ENCODE data around the gene CASTOR1.

Gene CASTOR1

DNA sequence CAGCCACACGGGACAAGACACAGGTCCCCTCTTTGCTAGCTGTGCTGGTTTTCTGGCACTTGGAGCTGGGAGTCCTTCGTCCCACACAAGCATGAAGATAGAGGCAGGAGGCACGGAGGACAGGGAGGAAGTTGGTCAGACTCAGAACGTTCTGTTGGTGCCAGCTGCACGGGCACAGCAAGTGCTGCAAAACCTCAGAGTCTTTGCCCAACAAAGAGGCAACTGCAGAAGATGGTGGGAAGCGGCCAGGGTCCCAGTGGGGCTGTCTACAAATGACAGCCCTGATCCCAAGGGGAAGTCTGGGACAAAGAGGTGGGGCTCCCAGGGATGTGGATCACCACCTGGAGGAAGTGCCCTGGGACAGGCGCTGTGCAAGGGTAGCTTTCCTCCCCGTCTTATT lies 13.3 kb downstream of the CASTOR1 start:
- Histone ChIP-seq H3K4me1 (ENCODE audit: control insufficient read depth, insufficient read depth, low read length) (no peaks in the 10 kb centered on the region), H3K9me3 (ENCODE audit: control insufficient read depth, insufficient read depth, low read length) (no peaks in the 10 kb centered on the region), H3K9ac (ENCODE audit: low read depth, low read length) (no peak overlapping the region), H3K27me3 (ENCODE audit: control insufficient read depth, insufficient read depth, low read length) (no peaks in the 10 kb centered on the region), H3K4me3 (ENCODE audit: low read depth, low read length) (no peak overlapping the region), H3K36me3 (ENCODE audit: control insufficient read depth, insufficient read depth, low read length) (no peaks in the 10 kb centered on the region)

DNA sequence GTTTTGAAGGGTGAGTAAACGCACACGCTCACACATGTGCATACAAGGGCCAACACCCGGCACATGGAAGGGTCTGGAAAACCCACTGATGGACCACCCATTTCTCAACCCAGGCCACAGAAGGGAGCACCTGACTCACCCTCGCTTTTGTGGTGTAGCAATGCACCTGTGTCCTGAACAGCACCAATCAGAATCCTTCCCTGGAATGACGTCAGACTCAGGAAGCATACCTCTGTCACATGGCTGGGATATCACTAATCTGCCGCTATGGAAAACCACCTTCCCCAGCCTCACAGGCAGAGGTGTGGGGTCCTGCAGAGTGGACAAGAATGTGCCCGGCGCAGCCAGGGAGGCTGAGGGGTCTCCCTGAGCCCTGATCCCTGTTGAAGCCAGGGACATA lies 13.7 kb downstream of the CASTOR1 start:
- Histone ChIP-seq H3K36me3 (ENCODE audit: control insufficient read depth, insufficient read depth, low read length) (no peaks in the 10 kb centered on the region), H3K4me1 (ENCODE audit: control insufficient read depth, insufficient read depth, low read length) (no peaks in the 10 kb centered on the region), H3K27me3 (ENCODE audit: control insufficient read depth, insufficient read depth, low read length) (no peaks in the 10 kb centered on the region), H3K9me3 (ENCODE audit: control insufficient read depth, insufficient read depth, low read length) (no peaks in the 10 kb centered on the region), H3K9ac (ENCODE audit: low read depth, low read length) (no peak overlapping the region), H3K4me3 (ENCODE audit: low read depth, low read length) (no peak overlapping the region)

DNA sequence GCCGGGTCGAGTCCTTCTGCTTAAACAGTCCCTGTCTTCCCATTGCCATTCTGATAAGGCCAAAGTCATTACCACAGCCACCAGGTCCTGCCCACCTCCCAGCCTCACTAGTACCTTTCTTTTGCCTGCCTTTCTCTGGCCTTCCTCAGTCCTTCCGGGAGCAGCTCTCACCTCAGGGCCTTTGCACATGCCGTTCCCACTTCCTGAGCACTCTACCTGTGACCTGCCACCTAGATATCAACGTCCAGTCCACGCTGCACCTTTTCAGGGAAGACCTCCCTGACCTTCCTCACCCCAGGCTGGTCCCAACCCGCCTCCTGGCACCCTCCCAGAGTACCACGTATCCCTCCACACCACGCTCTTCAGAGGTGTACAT lies 14.9 kb downstream of the CASTOR1 start:
- Histone ChIP-seq H3K9me3 (ENCODE audit: control insufficient read depth, insufficient read depth, low read length) (no peaks in the 10 kb centered on the region), H3K36me3 (ENCODE audit: control insufficient read depth, insufficient read depth, low read length) (no peaks in the 10 kb centered on the region), H3K4me1 (ENCODE audit: control insufficient read depth, insufficient read depth, low read length) (no peaks in the 10 kb centered on the region), H3K4me3 (ENCODE audit: low read depth, low read length) (no peak overlapping the region), H3K9ac (ENCODE audit: low read depth, low read length) (no peak overlapping the region), H3K27me3 (ENCODE audit: control insufficient read depth, insufficient read depth, low read length) (no peaks in the 10 kb centered on the region)

GRCh38 chr22:30273711-30274436 lies 15.4 kb downstream of the CASTOR1 start:
- Histone ChIP-seq H3K9me3 (ENCODE audit: control insufficient read depth, insufficient read depth, low read length) (no peaks in the 10 kb centered on the region), H3K36me3 (ENCODE audit: control insufficient read depth, insufficient read depth, low read length) (no peaks in the 10 kb centered on the region), H3K4me1 (ENCODE audit: control insufficient read depth, insufficient read depth, low read length) (no peaks in the 10 kb centered on the region), H3K4me3 (ENCODE audit: low read depth, low read length) (no peak overlapping the region), H3K9ac (ENCODE audit: low read depth, low read length) (no peak overlapping the region), H3K27me3 (ENCODE audit: control insufficient read depth, insufficient read depth, low read length) (no peaks in the 10 kb centered on the region)

DNA sequence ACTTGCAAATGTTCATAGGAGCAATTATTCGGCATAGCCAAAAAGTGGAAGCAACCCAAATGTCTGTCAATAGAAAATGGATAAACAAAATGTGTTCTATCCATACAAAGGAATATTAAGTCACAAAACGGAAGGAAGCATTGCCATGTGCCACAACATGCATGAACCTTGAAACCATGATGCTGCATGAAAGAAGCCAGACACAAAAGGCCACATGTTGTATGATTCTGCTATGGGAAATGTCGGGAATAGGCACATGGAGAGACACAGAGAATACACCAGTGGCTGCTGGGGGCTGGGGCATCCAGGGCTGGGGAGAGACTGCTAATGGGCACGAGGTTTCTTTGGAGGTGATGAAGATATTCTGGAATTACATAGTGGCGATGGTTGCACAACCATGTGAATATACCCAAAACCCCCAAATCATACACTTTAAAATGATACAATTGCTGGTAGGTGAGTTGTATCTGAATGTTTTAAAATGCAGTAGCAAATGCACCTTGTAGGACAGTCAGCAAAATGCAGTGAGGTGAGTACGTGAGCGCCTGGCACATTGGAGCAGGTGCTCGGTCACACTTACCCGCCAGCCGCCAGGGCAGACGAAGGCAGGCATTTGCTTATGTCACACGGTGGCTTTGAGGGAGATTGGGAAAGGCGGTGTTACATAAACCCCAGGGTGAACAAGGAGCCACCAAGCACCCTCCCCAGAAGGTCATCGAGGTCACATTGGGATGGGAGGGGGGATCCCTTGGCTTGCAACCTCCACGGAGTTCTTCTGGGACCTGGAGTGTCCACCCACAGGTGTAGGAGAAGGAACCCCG lies 16.3 kb downstream of the CASTOR1 start:
- Histone ChIP-seq H3K4me1 (ENCODE audit: control insufficient read depth, insufficient read depth, low read length) (no peaks in the 10 kb centered on the region), H3K4me3 (ENCODE audit: low read depth, low read length) (no peak overlapping the region), H3K9ac (ENCODE audit: low read depth, low read length) (no peak overlapping the region), H3K27me3 (ENCODE audit: control insufficient read depth, insufficient read depth, low read length) (no peaks in the 10 kb centered on the region), H3K9me3 (ENCODE audit: control insufficient read depth, insufficient read depth, low read length) (no peaks in the 10 kb centered on the region), H3K36me3 (ENCODE audit: control insufficient read depth, insufficient read depth, low read length) (no peaks in the 10 kb centered on the region)

DNA sequence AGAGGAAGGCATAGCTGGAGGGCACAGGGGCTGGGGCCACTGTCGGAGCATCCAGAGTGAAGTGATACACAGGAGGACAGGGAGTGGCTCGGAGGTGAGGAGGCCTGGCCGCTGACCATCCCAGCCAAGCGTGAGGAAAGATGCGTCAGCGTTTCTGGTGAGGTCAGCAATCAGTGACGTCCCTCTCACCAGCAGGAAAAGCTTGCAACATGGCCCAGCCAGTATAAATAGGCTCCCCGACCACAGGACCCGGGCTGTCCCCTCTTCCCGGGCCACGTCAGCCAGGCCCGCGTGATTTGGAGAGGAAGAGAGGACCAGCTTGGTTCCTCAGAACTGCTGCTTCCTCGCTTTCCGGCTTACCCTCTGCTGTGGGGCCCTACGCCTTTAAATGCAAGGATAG lies 18.5 kb downstream of the CASTOR1 start:
- Histone ChIP-seq H3K36me3 (ENCODE audit: control insufficient read depth, insufficient read depth, low read length) (no peaks in the 10 kb centered on the region), H3K27me3 (ENCODE audit: control insufficient read depth, insufficient read depth, low read length) (no peaks in the 10 kb centered on the region), H3K9ac (ENCODE audit: low read depth, low read length) (no peak overlapping the region), H3K4me1 (ENCODE audit: control insufficient read depth, insufficient read depth, low read length) (no peaks in the 10 kb centered on the region), H3K4me3 (ENCODE audit: low read depth, low read length) (no peak overlapping the region), H3K9me3 (ENCODE audit: control insufficient read depth, insufficient read depth, low read length) (no peaks in the 10 kb centered on the region)

DNA sequence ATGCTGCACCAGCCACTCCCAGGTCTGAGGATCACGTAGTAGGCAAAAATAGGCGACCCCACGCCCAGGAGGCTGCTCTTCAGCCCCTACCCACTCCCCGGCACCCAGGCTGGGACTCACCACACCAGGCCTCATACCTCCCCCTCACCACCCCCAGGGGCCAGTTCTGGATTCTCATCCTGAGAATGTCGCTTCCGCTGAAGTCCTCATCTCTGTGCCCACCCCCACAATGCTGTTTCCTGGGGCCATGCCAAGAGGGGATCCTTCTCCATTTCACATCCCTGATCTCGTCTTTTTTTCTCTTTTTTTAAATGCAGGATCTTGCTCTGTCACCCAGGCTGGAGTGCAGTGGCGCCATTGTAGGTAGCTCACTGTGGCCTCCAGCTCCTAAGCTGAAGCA lies 21.0 kb downstream of the CASTOR1 start:
- Histone ChIP-seq H3K36me3 (ENCODE audit: control insufficient read depth, insufficient read depth, low read length) (no peaks in the 10 kb centered on the region), H3K9ac (ENCODE audit: low read depth, low read length) (no peak overlapping the region), H3K4me1 (ENCODE audit: control insufficient read depth, insufficient read depth, low read length) (no peaks in the 10 kb centered on the region), H3K4me3 (ENCODE audit: low read depth, low read length) (no peak overlapping the region), H3K9me3 (ENCODE audit: control insufficient read depth, insufficient read depth, low read length) (no peaks in the 10 kb centered on the region), H3K27me3 (ENCODE audit: control insufficient read depth, insufficient read depth, low read length) (peaks cover 2% of the 10 kb centered on the region)

GRCh38 chr22:30267382-30268302 lies 21.7 kb downstream of the CASTOR1 start:
- Histone ChIP-seq H3K36me3 (ENCODE audit: control insufficient read depth, insufficient read depth, low read length) (no peaks in the 10 kb centered on the region), H3K4me3 (ENCODE audit: low read depth, low read length) (no peak overlapping the region), H3K9ac (ENCODE audit: low read depth, low read length) (no peak overlapping the region), H3K27me3 (ENCODE audit: control insufficient read depth, insufficient read depth, low read length) (peaks cover 2% of the 10 kb centered on the region), H3K4me1 (ENCODE audit: control insufficient read depth, insufficient read depth, low read length) (no peaks in the 10 kb centered on the region), H3K9me3 (ENCODE audit: control insufficient read depth, insufficient read depth, low read length) (no peaks in the 10 kb centered on the region)

- Histone ChIP-seq H3K4me3 (ENCODE audit: low read depth, low read length) (no peak within 1 kb of the TSS), H3K4me1 (ENCODE audit: control insufficient read depth, insufficient read depth, low read length) (no peaks in the 10 kb centered on the region), H3K27me3 (ENCODE audit: control insufficient read depth, insufficient read depth, low read length) (peaks cover 2% of the 10 kb centered on the region), H3K9ac (ENCODE audit: low read depth, low read length) (no peak within 1 kb of the TSS), H3K9me3 (ENCODE audit: control insufficient read depth, insufficient read depth, low read length) (no peaks in the 10 kb centered on the region), H3K36me3 (ENCODE audit: control insufficient read depth, insufficient read depth, low read length) (no peaks in the 10 kb centered on the region)
Observed at GRCh38 chr22:30266445-30267381, 22.6 kb downstream of the CASTOR1 start, which contains the start of gene OSM. Gene OSM (minus strand): TSS chr22:30266851. CDS start chr22:30266799, 52 bp downstream.

DNA sequence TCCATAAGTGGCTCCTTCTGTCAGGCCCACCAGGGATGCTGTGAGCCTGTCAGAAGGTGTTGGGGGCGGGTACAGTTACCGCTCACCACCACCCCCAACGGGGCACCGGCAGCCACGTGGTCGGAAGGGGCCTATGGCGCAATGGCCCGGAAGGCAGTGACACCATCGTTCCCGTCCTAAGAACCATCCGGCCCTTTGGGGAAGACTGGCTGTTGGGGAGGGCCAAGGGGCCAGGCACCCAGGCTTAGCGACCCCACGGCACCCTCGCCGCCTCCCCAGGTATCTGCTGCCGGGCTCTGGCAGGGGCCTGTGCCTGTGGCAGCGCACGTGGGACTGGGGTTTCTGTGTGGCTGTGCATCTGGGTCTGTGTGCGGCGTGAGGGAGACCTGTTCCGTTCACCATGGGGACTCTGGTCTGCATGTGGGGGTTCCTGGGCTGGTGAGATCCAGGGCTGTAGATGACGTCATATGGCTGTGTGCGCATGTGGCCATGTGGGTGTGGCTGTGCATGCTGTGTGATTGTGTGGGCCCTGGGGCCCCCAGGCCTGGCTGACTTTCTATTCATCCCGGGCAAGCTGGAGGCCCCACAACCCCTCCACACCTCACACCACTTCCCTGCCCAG lies 23.4 kb downstream of the CASTOR1 start:
- Histone ChIP-seq H3K4me1 (ENCODE audit: control insufficient read depth, insufficient read depth, low read length) (no peaks in the 10 kb centered on the region), H3K9me3 (ENCODE audit: control insufficient read depth, insufficient read depth, low read length) (no peaks in the 10 kb centered on the region), H3K27me3 (ENCODE audit: control insufficient read depth, insufficient read depth, low read length) (peaks cover 2% of the 10 kb centered on the region), H3K4me3 (ENCODE audit: low read depth, low read length) (no peak overlapping the region), H3K36me3 (ENCODE audit: control insufficient read depth, insufficient read depth, low read length) (no peaks in the 10 kb centered on the region), H3K9ac (ENCODE audit: low read depth, low read length) (no peak overlapping the region)
